Liver (tissue), 9 donors: Measurements from ENCODE around the gene ACACB. TPM values are rescaled to one million over a fixed set of nuclear protein-coding genes. Genes with fewer than 3 reads are reported as not detected.

Experiments used
- DNase-seq: peaks from one replicate; pipeline ENCODE4 v3.0.0-alpha.2; 2017; ENCODE audit warnings: low spot score
- H3K27ac ChIP-seq, 2 donors: one replicate each; pipeline ENCODE4 v1.7.0; 2013; ENCODE audit warnings: inconsistent platforms in 2 of 2, low read length in 2 of 2, control low read depth in 1 of 2, low read depth in 1 of 2, mild to moderate bottlenecking in 1 of 2
- H3K27me3 ChIP-seq, 4 donors: one replicate each; pipeline versions ENCODE4 v1.6.1 to v1.7.0; 2013; ENCODE audit warnings: low read length in 3 of 4, inconsistent platforms in 1 of 4, mild to moderate bottlenecking in 1 of 4, moderate library complexity in 1 of 4; ENCODE audit not compliant: control insufficient read depth in 4 of 4, insufficient read depth in 4 of 4
- H3K36me3 ChIP-seq, 4 donors: one replicate each; pipeline versions ENCODE4 v1.6.1 to v1.7.0; 2013; ENCODE audit warnings: low read length in 3 of 4, mild to moderate bottlenecking in 3 of 4, low read depth in 1 of 4, moderate library complexity in 1 of 4; ENCODE audit not compliant: control insufficient read depth in 4 of 4, insufficient read depth in 3 of 4
- H3K4me1 ChIP-seq, 4 donors: one replicate each; pipeline versions ENCODE4 v1.6.1 to v1.7.0; 2013; ENCODE audit warnings: low read length in 3 of 4, mild to moderate bottlenecking in 3 of 4, moderate library complexity in 1 of 4; ENCODE audit not compliant: control insufficient read depth in 4 of 4, insufficient read depth in 4 of 4
- H3K4me3 ChIP-seq, 3 donors: one replicate each; pipeline versions ENCODE4 v1.6.1 to v1.7.0; 2013; ENCODE audit warnings: low read length in 3 of 3, control low read depth in 1 of 3, low read depth in 1 of 3, mild to moderate bottlenecking in 1 of 3
- H3K9ac ChIP-seq, 2 donors: one replicate each; pipeline ENCODE4 v1.7.0; 2013; ENCODE audit warnings: low read length in 2 of 2, mild to moderate bottlenecking in 2 of 2, moderate library complexity in 2 of 2, control low read depth in 1 of 2, low read depth in 1 of 2
- H3K9me3 ChIP-seq, 4 donors: one replicate each; pipeline versions ENCODE4 v1.6.1 to v1.7.0; 2013; ENCODE audit warnings: low read length in 3 of 4; ENCODE audit not compliant: control insufficient read depth in 4 of 4
- EGR1 ChIP-seq, 2 donors: IDR thresholded peaks; 2 replicates each; pipeline ENCODE4 v1.6.1; 2016 to 2018; ENCODE audit warnings: antibody characterized with exemption in 2 of 2, low read depth in 2 of 2
- FOXA2 ChIP-seq: IDR thresholded peaks from 2 replicates; pipeline ENCODE4 v1.6.1; 2016; ENCODE audit warnings: antibody characterized with exemption
- GABPA ChIP-seq, 2 donors: IDR thresholded peaks in 1 of 2; conservative IDR thresholded peaks in 1 of 2; 2 replicates each; pipeline ENCODE4 v1.6.1; 2016; ENCODE audit warnings: antibody characterized with exemption in 2 of 2, mild to moderate bottlenecking in 1 of 2, moderate library complexity in 1 of 2
- HNF4A ChIP-seq, 2 donors: conservative IDR thresholded peaks; 2 replicates each; pipeline ENCODE4 v1.6.1; 2016; ENCODE audit warnings: antibody characterized with exemption in 2 of 2, mild to moderate bottlenecking in 2 of 2
- JUND ChIP-seq, 2 donors: IDR thresholded peaks; 2 replicates each; pipeline ENCODE4 v1.6.1; 2016; ENCODE audit warnings: antibody characterized with exemption in 2 of 2
- NR2F2 ChIP-seq: IDR thresholded peaks from 2 replicates; pipeline ENCODE4 v1.6.1; 2016; ENCODE audit warnings: antibody characterized with exemption
- RAD21 ChIP-seq, 2 donors: IDR thresholded peaks; 2 replicates each; pipeline ENCODE4 v1.6.1; 2016; ENCODE audit warnings: antibody characterized with exemption in 2 of 2, mild to moderate bottlenecking in 2 of 2
- RXRA ChIP-seq, 2 donors: IDR thresholded peaks; 2 replicates each; pipeline ENCODE4 v1.6.1; 2017 to 2018; ENCODE audit warnings: antibody characterized with exemption in 2 of 2, mild to moderate bottlenecking in 1 of 2
- SP1 ChIP-seq: IDR thresholded peaks from 2 replicates; pipeline ENCODE4 v1.6.1; 2018; ENCODE audit warnings: antibody characterized with exemption, mild to moderate bottlenecking
- YY1 ChIP-seq: IDR thresholded peaks from 2 replicates; pipeline ENCODE4 v1.6.1; 2016; ENCODE audit warnings: antibody characterized with exemption, mild to moderate bottlenecking
- WGBS: extraction: QIAGEN DNeasy Blood & Tissue Kit; methylation state at CpG from one replicate; pipeline ENCODE4 v1.1.7; 2013; 5-methylcytosine and 5-hydroxymethylcytosine counted together
- polyA plus RNA-seq, 2 donors: library from polyadenylated mRNA; stranded (reverse) in 1 of 2; unstranded in 1 of 2; fragments of 200-250 nt in 1 of 2; fragments of >200 nt in 1 of 2; fragmentation: Nextera tagmentation in 1 of 2; extraction: Ambion mirVana in 1 of 2; gene quantifications; one replicate each; pipeline versions ENCODE4 v1.2.1 to v1.2.3, GENCODE V29; 2013 to 2015
- total RNA-seq, 2 donors: library from RNA; depleted of rRNA; stranded (reverse); fragments of >200 nt; gene quantifications; one replicate each; pipeline ENCODE4 v1.2.3, GENCODE V29; 2014
- TF ChIP-seq, protein P1 (sequence below): fragments of 150-350 bp; IDR thresholded peaks from 2 replicates; pipeline ENCODE4 v1.5.1; 2017; ENCODE audit warnings: improper control_type of control experiment, low read depth, low read length; ENCODE audit not compliant: missing input control
- TF ChIP-seq, protein P2 (sequence below): IDR thresholded peaks from 2 replicates; pipeline ENCODE4 v1.6.1; 2016; ENCODE audit warnings: antibody characterized with exemption
- TF ChIP-seq, protein P3 (sequence below): IDR thresholded peaks from 2 replicates; pipeline ENCODE4 v1.6.1; 2016; ENCODE audit warnings: antibody characterized with exemption
- TF ChIP-seq, protein P4 (sequence below): IDR thresholded peaks from 2 replicates; pipeline ENCODE4 v1.6.1; 2016; ENCODE audit warnings: antibody characterized with exemption
- TF ChIP-seq, protein P5 (sequence below): IDR thresholded peaks from 2 replicates; pipeline ENCODE4 v1.6.1; 2016; ENCODE audit warnings: antibody characterized with exemption, mild to moderate bottlenecking
- donor health status: healthy.
- donor health status: healthy.
- donor health status: healthy.
- donor health status: healthy.
- donor health status: healthy.

The ACACB gene
- total and polyA plus RNA-seq, 4 donors, result 12.9 to 288 (median 52.1) TPM

DNA sequence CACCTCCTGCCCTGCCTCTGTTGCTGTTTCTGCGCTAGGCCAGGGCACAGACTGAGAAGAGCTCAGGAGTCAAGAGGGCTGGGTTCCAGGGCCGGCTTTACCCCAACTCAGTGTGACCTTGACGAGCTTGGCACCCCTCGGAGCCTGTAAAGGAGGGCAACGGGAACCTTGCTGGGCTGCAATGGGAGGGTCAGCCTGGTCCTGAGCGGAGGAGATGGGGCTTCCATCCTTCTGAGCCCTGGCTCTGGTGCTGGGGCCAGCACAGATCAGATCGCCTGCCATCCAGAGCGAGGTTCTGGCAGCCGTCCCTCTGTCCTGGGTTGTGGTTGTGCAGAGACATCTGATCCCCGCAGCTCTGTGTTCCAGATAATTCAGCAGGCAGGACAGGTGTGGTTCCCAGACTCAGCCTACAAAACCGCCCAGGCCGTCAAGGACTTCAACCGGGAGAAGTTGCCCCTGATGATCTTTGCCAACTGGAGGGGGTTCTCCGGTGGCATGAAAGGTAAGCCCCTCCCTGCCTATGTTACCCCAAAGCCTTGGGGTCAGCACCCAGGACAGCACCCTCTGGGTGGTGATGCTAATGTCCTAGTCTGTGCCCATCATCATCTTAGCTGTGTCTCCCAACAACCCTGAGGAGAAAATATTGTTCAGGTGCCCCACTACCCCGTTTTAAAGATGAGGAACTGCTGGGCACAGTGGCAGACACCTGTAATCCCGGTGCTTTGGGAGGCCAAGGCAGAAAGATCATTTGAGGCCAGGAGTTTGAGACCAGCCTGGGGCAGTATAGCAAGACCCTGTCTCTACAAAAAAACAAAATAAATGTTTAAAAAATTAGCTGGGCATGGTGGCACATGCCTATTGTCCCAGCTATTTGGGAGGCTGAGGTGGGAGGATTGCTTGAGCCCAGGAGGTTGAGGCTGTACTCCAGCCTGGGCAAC is 142.5 kb downstream of the ACACB start:
- no peak overlapping the region for H3K4me3 ChIP-seq
- peaks cover 13 to 82% (median 68%) of the 10 kb centered on the region in 4 donors for H3K36me3 ChIP-seq
- H3K27me3 ChIP-seq, result no peaks in the 10 kb centered on the region
- H3K27ac ChIP-seq, result no peak overlapping the region
- WGBS, result 86% methylated on average over 16 of the region's 16 CpGs
- peaks cover 0 to under 1% (median 0%) of the 10 kb centered on the region in 4 donors for H3K9me3 ChIP-seq
- no peak for DNase-seq
- TF ChIP-seq NR2F2, result no peak
- TF ChIP-seq RAD21 (IDR thresholded peaks at IDR 0.05), result no peak
- TF ChIP-seq YY1, result no peak
- no peak for TF ChIP-seq FOXA2
- TF ChIP-seq, protein P1, sequence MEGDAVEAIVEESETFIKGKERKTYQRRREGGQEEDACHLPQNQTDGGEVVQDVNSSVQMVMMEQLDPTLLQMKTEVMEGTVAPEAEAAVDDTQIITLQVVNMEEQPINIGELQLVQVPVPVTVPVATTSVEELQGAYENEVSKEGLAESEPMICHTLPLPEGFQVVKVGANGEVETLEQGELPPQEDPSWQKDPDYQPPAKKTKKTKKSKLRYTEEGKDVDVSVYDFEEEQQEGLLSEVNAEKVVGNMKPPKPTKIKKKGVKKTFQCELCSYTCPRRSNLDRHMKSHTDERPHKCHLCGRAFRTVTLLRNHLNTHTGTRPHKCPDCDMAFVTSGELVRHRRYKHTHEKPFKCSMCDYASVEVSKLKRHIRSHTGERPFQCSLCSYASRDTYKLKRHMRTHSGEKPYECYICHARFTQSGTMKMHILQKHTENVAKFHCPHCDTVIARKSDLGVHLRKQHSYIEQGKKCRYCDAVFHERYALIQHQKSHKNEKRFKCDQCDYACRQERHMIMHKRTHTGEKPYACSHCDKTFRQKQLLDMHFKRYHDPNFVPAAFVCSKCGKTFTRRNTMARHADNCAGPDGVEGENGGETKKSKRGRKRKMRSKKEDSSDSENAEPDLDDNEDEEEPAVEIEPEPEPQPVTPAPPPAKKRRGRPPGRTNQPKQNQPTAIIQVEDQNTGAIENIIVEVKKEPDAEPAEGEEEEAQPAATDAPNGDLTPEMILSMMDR, result no peak
- no peak for TF ChIP-seq GABPA (IDR thresholded peaks at IDR 0.05 in 1 of 2, conservative IDR thresholded peaks at IDR 0.05 in 1 of 2)
- no peaks in the 10 kb centered on the region for H3K4me1 ChIP-seq
- no peak overlapping the region for H3K9ac ChIP-seq

DNA sequence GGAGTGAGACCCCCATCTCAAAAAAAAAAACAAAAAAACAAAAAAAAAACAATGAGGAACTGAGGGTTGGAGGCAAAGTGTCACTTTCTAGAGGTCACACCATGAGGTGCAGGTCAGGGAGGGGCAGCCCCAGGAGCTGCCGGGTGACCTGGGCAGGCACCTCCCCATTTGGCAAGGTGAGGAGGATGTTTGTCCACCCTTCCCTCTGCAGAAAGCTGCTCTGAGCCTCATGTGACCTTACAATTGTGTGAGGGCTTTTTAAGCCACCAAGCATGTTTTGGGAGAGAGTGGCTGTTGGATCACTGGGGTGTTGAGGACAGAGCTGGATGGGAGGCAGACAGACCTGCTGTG is 143.1 kb downstream of the ACACB start:
- no peak overlapping the region for H3K4me3 ChIP-seq
- TF ChIP-seq JUND (IDR thresholded peaks at IDR 0.05) (no peak), RXRA (IDR thresholded peaks at IDR 0.05) (peak in 1 of 2 donors; percentile 8)
- WGBS, result 41% methylated on average over 1 of the region's 1 CpG
- H3K9ac ChIP-seq, result no peak overlapping the region
- no peaks in the 10 kb centered on the region for H3K4me1 ChIP-seq
- H3K9me3 ChIP-seq, result no peaks in the 10 kb centered on the region
- peaks cover 18 to 81% (median 64%) of the 10 kb centered on the region in 4 donors for H3K36me3 ChIP-seq
- no peak for DNase-seq
- no peak overlapping the region for H3K27ac ChIP-seq
- no peaks in the 10 kb centered on the region for H3K27me3 ChIP-seq

DNA sequence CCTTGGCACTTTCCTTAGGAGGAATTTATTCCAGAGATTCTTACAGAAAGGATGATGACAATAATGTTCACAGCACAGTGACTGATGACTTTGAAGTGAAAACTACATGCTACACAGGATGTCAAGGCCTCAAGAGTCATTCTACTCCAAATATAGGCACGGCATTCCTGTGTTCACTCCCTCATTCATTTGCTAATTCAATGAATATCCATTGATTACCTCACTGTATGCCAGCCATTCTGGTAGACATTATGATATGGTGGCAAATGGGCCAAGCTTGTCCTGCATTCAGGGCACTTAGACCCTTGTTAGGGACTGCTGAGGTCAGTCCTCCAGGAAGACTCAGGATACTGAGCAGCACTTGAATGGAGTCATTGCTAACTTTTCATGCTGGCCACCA is 144.7 kb downstream of the ACACB start:
- no peak for TF ChIP-seq EGR1 (IDR thresholded peaks at IDR 0.05; ENCODE audit: low read depth in 2 of 2)
- TF ChIP-seq, protein P2, sequence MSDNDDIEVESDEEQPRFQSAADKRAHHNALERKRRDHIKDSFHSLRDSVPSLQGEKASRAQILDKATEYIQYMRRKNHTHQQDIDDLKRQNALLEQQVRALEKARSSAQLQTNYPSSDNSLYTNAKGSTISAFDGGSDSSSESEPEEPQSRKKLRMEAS, result no peak
- TF ChIP-seq RXRA (IDR thresholded peaks at IDR 0.05), result no peak
- TF ChIP-seq HNF4A (conservative IDR thresholded peaks at IDR 0.05), result no peak
- TF ChIP-seq, protein P3, sequence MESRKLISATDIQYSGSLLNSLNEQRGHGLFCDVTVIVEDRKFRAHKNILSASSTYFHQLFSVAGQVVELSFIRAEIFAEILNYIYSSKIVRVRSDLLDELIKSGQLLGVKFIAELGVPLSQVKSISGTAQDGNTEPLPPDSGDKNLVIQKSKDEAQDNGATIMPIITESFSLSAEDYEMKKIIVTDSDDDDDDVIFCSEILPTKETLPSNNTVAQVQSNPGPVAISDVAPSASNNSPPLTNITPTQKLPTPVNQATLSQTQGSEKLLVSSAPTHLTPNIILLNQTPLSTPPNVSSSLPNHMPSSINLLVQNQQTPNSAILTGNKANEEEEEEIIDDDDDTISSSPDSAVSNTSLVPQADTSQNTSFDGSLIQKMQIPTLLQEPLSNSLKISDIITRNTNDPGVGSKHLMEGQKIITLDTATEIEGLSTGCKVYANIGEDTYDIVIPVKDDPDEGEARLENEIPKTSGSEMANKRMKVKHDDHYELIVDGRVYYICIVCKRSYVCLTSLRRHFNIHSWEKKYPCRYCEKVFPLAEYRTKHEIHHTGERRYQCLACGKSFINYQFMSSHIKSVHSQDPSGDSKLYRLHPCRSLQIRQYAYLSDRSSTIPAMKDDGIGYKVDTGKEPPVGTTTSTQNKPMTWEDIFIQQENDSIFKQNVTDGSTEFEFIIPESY, result no peak
- no peak for TF ChIP-seq NR2F2
- no peak for TF ChIP-seq YY1
- TF ChIP-seq, protein P1, result no peak
- TF ChIP-seq SP1, result no peak
- TF ChIP-seq RAD21 (IDR thresholded peaks at IDR 0.05), result no peak
- TF ChIP-seq, protein P4, sequence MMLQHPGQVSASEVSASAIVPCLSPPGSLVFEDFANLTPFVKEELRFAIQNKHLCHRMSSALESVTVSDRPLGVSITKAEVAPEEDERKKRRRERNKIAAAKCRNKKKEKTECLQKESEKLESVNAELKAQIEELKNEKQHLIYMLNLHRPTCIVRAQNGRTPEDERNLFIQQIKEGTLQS, result no peak
- no peak for TF ChIP-seq JUND (IDR thresholded peaks at IDR 0.05)
- TF ChIP-seq, protein P5, sequence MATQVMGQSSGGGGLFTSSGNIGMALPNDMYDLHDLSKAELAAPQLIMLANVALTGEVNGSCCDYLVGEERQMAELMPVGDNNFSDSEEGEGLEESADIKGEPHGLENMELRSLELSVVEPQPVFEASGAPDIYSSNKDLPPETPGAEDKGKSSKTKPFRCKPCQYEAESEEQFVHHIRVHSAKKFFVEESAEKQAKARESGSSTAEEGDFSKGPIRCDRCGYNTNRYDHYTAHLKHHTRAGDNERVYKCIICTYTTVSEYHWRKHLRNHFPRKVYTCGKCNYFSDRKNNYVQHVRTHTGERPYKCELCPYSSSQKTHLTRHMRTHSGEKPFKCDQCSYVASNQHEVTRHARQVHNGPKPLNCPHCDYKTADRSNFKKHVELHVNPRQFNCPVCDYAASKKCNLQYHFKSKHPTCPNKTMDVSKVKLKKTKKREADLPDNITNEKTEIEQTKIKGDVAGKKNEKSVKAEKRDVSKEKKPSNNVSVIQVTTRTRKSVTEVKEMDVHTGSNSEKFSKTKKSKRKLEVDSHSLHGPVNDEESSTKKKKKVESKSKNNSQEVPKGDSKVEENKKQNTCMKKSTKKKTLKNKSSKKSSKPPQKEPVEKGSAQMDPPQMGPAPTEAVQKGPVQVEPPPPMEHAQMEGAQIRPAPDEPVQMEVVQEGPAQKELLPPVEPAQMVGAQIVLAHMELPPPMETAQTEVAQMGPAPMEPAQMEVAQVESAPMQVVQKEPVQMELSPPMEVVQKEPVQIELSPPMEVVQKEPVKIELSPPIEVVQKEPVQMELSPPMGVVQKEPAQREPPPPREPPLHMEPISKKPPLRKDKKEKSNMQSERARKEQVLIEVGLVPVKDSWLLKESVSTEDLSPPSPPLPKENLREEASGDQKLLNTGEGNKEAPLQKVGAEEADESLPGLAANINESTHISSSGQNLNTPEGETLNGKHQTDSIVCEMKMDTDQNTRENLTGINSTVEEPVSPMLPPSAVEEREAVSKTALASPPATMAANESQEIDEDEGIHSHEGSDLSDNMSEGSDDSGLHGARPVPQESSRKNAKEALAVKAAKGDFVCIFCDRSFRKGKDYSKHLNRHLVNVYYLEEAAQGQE, result no peak
- no peak overlapping the region for H3K4me3 ChIP-seq
- no peak for DNase-seq
- no peaks in the 10 kb centered on the region for H3K9me3 ChIP-seq
- H3K27me3 ChIP-seq, result no peaks in the 10 kb centered on the region
- 94% methylated on average over 1 of the region's 1 CpG for WGBS
- peaks cover 23 to 83% (median 66%) of the 10 kb centered on the region in 4 donors for H3K36me3 ChIP-seq
- H3K27ac ChIP-seq, result no peak overlapping the region
- H3K9ac ChIP-seq, result no peak overlapping the region
- H3K4me1 ChIP-seq, result no peaks in the 10 kb centered on the region
